ENCODE results near the gene GREB1.
A peak's percentile ranks its signal among the peaks of the same experiment; 100 is the strongest.
"Not testable (repeated sequence)": the region's sequence is repeated elsewhere in the genome, so short reads cannot be mapped to it uniquely, and the experiment has no call there.

GREB1 gene

DNA sequence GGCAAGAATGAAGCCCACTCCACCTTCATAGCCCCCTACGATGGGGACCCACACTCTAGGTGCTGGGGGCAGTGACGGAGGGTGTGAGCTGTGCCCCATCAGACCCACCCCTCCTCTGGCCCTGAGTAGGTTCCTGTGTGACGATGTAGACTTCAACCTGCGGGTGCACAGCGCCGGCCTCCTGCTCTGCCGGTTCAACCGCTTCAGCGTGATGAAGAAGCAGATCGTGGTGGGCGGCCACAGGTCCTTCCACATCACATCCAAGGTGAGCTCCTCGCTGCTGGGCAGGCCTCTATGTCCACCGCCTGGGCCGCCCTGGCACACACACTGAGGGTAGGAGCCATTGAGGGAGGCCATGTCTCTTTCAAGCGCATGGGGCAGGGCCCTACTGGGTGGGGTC, 101.3 kb downstream of the GREB1 start:
- no peak for DNase-seq (ENCODE audit: low spot score)

DNA sequence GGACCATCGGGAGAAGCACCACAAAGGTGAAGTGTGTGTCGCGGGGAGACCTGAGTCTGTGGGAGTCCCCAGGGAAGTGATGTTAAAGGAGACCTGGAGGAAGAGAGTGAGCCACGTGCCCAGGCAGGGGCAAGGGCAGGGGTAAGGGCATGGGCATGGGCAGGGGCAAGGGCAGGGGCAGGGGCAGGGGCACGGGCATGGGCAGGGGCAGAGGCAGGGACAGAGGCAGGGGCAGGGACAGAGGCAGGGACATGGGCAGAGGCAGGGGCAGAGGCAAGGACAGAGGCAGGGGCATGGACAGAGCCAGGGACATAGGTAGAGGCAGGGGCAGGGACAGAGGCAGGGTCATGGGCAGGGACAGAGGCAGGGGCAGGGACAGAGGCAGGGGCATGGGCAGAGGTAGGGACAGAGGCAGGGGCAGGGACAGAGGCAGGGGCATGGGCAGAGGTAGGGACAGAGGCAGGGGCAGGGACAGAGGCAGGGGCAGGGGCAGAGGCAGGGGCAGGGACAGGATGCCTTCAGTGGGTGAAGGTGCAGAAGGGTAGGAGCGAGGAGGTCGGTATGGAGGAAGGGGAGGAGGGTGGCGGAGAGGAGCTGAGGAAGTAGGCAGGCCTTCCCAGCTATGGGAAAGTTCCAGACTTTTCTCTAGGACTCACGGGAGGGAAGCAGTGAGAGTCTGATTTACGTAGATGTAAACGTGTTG, 102.9 kb downstream of the GREB1 start:
- DNase-seq (ENCODE audit: low spot score): no peak

DNA sequence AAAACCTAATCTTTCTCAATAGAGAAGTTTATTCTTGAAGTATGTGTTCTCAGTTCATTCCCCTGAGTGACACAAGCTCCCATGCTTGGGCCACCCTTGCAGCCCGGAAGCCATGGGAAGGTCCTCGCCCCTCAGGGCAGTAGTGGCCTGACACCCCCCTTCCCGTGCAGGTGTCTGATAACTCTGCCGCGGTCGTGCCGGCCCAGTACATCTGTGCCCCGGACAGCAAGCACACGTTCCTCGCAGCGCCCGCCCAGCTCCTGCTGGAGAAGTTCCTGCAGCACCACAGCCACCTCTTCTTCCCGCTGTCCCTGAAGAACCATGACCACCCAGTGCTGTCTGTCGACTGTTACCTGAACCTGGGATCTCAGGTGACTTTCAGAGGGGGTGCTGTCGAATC, 103.7 kb downstream of the GREB1 start:
- DNase-seq (ENCODE audit: low spot score): no peak

- no peak for DNase-seq (ENCODE audit: low spot score)
Measured at GRCh38 chr2:11639503-11639902, 105.7 kb downstream of the GREB1 start.

GRCh38 chr2:11640132-11640531, 106.3 kb downstream of the GREB1 start:
- DNase-seq (ENCODE audit: low spot score): no peak

DNA sequence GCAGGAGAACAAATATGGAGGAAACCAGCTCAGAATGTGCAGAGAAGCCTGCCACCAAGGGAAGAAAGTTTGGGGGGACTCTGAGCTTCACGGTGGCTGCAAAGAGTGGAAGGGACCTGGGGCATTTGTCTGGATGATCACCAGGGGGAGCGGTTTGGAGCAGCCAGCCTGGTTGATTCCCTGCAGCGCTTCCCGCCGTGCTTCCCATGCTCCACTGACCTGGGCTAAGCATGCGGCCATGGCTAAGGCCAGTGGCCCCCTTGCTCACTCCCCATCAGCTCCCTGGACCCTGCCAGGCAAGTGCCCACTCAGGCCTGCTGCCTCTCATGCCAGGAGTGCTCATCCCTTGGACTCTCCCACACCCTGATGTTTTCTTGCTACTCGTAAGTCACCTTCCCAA, 109.1 kb downstream of the GREB1 start:
- no peak for DNase-seq (ENCODE audit: low spot score)

DNA sequence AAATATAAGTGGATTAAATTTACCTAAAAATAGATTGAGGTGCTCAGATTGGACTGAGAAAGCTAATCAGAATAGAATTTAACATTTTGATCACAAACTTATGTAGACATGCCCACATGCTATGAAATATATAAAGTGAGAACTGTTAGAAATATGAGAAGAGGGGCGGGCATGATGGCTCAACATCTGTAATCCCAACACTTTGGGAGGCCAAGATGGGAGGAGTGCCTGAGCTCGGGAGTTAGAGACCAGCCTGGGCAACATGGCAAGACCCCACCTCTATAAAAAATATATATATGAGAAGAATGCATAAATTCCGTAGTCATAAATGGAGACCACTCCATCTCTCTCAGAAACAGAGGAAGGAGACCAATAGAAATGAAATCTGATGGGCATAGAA, 110.4 kb downstream of the GREB1 start:
- DNase-seq (ENCODE audit: low spot score): no peak

DNA sequence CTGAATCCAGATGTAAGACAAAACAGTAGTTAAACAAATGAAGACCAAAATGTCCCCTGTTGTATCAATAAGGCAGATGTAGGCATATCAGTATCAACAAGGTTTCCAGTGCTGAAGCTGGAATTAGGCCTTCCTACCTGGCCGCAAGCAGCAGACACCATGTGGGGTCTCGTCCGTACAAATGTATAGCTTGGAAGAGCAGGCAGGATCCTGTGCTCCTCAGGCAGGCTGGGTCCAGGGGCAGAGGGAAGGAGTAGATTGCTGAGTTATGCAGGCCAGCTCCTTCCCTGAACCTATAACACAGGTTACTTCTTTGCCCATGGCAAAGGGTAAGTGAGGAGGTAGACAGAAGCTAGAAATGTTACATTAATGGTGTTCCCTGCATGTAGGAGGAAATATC, 112.7 kb downstream of the GREB1 start:
- no peak for DNase-seq (ENCODE audit: low spot score)

- no peak for DNase-seq (ENCODE audit: low spot score)
Measured at GRCh38 chr2:11647834-11648600, 114.2 kb downstream of the GREB1 start.

DNA sequence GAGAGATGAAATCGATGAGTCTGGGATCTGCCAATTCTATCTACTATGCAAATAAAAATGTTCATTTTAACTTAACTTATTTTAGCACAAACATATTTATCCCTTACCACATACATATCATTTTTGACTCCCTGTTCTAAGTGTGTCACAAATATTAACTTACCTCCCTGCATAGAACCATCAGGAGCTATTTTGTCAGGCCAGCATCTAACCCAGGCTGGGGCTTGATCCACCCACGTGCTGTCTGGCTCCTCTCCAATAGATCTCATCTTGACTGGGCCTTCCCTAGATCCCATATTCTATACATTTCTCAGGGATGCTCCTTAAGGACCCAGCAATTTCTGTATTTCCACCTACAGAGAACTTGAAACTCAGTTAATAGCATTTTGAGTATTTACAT, 115.2 kb downstream of the GREB1 start:
- no peak for DNase-seq (ENCODE audit: low spot score)

GRCh38 chr2:11651856-11652548, 118.2 kb downstream of the GREB1 start:
- DNase-seq (ENCODE audit: low spot score): no peak

DNA sequence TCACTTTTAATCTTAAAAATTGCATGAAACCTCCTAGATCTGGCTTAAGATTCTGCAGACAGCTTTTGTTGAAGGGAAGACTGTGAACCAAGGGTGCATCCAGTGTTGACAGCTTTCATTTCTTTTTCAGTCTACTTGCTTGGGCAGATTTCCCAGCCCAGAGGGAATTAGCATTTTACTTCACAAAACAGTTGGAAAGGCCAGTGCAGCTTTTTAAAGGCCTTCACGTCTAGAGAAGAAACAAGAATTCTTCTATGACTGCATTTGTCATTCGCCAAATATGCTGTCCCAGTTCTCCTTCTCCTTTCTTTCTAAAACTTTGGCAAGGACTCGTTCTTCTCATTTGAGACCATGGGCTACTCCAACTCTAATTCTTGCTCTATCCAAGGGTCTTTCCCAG, 118.7 kb downstream of the GREB1 start:
- no peak for DNase-seq (ENCODE audit: low spot score)

GRCh38 chr2:11655495-11655894, 121.7 kb downstream of the GREB1 start:
- no peak for DNase-seq (ENCODE audit: low spot score)

GRCh38 chr2:11656252-11656651, 122.4 kb downstream of the GREB1 start:
- no peak for DNase-seq (ENCODE audit: low spot score)

DNA sequence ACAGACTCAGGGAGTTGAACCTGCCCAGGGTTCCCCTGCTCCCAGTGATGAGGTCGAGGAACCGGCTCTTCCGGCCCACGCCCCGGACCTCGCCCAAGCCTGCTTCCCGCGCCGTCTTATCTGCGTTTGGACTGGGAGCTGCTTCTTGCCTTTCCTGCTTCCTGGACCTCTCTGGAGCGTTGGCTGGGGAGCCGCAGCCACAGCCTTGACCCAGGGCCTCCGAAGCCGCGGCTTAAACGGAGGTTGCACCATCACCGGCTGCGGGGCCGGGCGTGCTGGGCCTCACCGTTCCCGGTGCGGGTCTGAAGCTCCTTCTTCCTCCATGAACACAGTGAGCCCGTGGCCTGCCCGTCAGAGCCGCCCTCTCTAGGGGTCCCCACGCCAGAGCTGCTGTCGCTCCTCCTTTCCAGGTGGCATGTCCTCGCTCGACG, 122.8 kb downstream of the GREB1 start:
- peak; percentile 48 for DNase-seq (ENCODE audit: low spot score)

DNA sequence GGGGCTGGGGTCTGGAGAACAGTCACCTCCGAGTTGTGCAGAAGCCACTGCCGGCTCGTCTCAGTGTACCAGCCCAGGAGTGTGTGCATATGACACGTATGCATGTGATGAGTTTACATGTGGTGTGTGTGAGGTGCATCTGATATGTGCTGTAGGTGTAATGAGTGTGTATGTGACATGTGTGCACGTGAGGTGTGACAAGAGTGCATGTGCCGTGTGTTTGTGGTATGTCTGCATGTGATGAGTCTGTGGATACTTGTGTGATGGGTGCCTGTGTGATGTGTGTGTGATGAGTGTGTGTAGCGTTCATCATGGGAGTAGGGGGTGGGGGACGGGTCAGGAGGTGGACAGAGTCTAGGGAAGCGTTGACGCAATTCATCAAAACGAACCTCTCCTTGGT, 123.3 kb downstream of the GREB1 start:
- no peak for DNase-seq (ENCODE audit: low spot score)

GRCh38 chr2:11657646-11658045, 123.8 kb downstream of the GREB1 start:
- no peak for DNase-seq (ENCODE audit: low spot score)

GRCh38 chr2:11658208-11659114, 124.6 kb downstream of the GREB1 start:
- DNase-seq (ENCODE audit: low spot score): peak; percentile 28

DNA sequence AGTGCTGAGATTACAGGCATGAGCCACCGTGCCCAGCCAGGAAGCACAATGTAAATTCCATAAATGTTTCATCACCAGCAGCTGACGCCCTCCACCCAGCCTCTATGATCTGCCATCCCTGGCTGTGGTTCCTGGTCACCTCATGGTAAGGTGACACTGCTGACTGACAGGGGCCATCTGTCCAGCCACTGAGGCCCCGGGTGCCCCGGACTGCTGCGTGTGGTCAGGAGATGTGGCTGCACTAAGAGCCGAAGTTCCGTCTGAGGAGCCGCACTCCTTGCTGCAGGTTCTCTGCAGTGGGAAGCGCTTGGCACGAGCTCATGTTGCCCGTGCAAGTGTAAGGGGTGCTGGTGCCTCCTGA, 125.2 kb downstream of the GREB1 start:
- DNase-seq (ENCODE audit: low spot score): peak; percentile 43

GRCh38 chr2:11659851-11660250, 126.0 kb downstream of the GREB1 start:
- no peak for DNase-seq (ENCODE audit: low spot score)

- DNase-seq (ENCODE audit: low spot score): not testable (repeated sequence)
Measured at GRCh38 chr2:11660396-11660795, 126.6 kb downstream of the GREB1 start.

GRCh38 chr2:11661891-11662435, 128.1 kb downstream of the GREB1 start:
- DNase-seq (ENCODE audit: low spot score): peak; percentile 39
